H9 (cell line): Measurements from ENCODE around the gene FANCC. TPM values are rescaled to one million over a fixed set of nuclear protein-coding genes. Genes with fewer than 3 reads are reported as not detected.

Experiments used
- DNase-seq: peaks from one replicate; pipeline ENCODE4 v3.0.0-alpha.2; 2017
- H2AFZ ChIP-seq: one replicate; pipeline ENCODE4 v1.6.1; 2013; ENCODE audit warnings: mild to moderate bottlenecking, low read length, control low read depth, moderate library complexity
- H2AK5ac ChIP-seq: 2 replicates; pipeline ENCODE4 v1.6.1; 2013; ENCODE audit warnings: low read length, control low read depth, mixed read lengths; ENCODE audit not compliant: insufficient read length
- H2BK120ac ChIP-seq: one replicate; pipeline ENCODE4 v1.6.1; 2013; ENCODE audit warnings: low read depth, mild to moderate bottlenecking, low read length, control low read depth, inconsistent platforms; ENCODE audit not compliant: poor library complexity, severe bottlenecking
- H2BK12ac ChIP-seq: 2 replicates; pipeline ENCODE4 v1.6.1; 2013; ENCODE audit warnings: low read length, control low read depth, mixed read lengths, low read depth; ENCODE audit not compliant: insufficient read length
- H2BK15ac ChIP-seq: 2 replicates; pipeline ENCODE4 v1.6.1; 2013; ENCODE audit warnings: low read depth, low read length, control low read depth
- H2BK20ac ChIP-seq: one replicate; pipeline ENCODE4 v1.6.1; 2013; ENCODE audit warnings: low read depth, mild to moderate bottlenecking, low read length, control low read depth, inconsistent platforms; ENCODE audit not compliant: poor library complexity, severe bottlenecking
- H2BK5ac ChIP-seq: 2 replicates; pipeline ENCODE4 v1.6.1; 2013; ENCODE audit warnings: low read length, control low read depth, mixed read lengths; ENCODE audit not compliant: insufficient read length
- H3K14ac ChIP-seq: 2 replicates; pipeline ENCODE4 v1.6.1; 2013; ENCODE audit warnings: low read length, control low read depth; ENCODE audit not compliant: insufficient read depth
- H3K18ac ChIP-seq: 2 replicates; pipeline ENCODE4 v1.6.1; 2013; ENCODE audit warnings: low read depth, mild to moderate bottlenecking, mixed read lengths, low read length, control low read depth; ENCODE audit not compliant: insufficient read length
- H3K23ac ChIP-seq: 2 replicates; pipeline ENCODE4 v1.6.1; 2013; ENCODE audit warnings: low read length, control low read depth, mixed read lengths, low read depth; ENCODE audit not compliant: insufficient read length
- H3K23me2 ChIP-seq: 2 replicates; pipeline ENCODE4 v1.6.1; 2013; ENCODE audit warnings: low read depth, mild to moderate bottlenecking, mixed read lengths, low read length, control low read depth; ENCODE audit not compliant: insufficient read length, poor library complexity, severe bottlenecking
- H3K27ac ChIP-seq: 2 replicates; pipeline ENCODE4 v1.5.1; 2013; ENCODE audit warnings: low read length, control low read depth, mixed read lengths, low read depth; ENCODE audit not compliant: insufficient read length
- H3K27me3 ChIP-seq: 2 replicates; pipeline ENCODE4 v1.6.1; 2013; ENCODE audit warnings: low read length, control low read depth, inconsistent platforms; ENCODE audit not compliant: insufficient read depth
- H3K4ac ChIP-seq: 2 replicates; pipeline ENCODE4 v1.6.1; 2013; ENCODE audit warnings: low read depth, mild to moderate bottlenecking, control low read depth, inconsistent platforms, low read length, moderate library complexity
- H3K4me1 ChIP-seq: 2 replicates; pipeline ENCODE4 v1.6.1; 2013; ENCODE audit warnings: low read length, control low read depth, inconsistent platforms; ENCODE audit not compliant: insufficient read depth
- H3K4me2 ChIP-seq: 2 replicates; pipeline ENCODE4 v1.6.1; 2013; ENCODE audit warnings: low read length, control low read depth, mixed read lengths; ENCODE audit not compliant: insufficient read length, insufficient read depth
- H3K56ac ChIP-seq: 2 replicates; pipeline ENCODE4 v1.6.1; 2013; ENCODE audit warnings: low read depth, mild to moderate bottlenecking, mixed read lengths, low read length, control low read depth; ENCODE audit not compliant: insufficient read length
- H3K79me1 ChIP-seq: 2 replicates; pipeline ENCODE4 v1.6.1; 2013; ENCODE audit warnings: low read depth, mild to moderate bottlenecking, moderate library complexity, low read length, control low read depth, inconsistent platforms; ENCODE audit not compliant: insufficient read depth, poor library complexity, severe bottlenecking
- H3K79me2 ChIP-seq: 2 replicates; pipeline ENCODE4 v1.6.1; 2013; ENCODE audit warnings: low read length, control low read depth, inconsistent platforms; ENCODE audit not compliant: insufficient read depth
- H3K9ac ChIP-seq: 2 replicates; pipeline ENCODE4 v1.6.1; 2013; ENCODE audit warnings: low read length, control low read depth, mixed read lengths; ENCODE audit not compliant: insufficient read length; ENCODE audit errors: extremely low read depth
- H3K9me3 ChIP-seq: one replicate; pipeline ENCODE4 v1.6.1; 2013; ENCODE audit warnings: low read depth, low read length, inconsistent platforms; ENCODE audit not compliant: control insufficient read depth
- H3T11ph ChIP-seq: one replicate; pipeline ENCODE4 v1.6.1; 2013; ENCODE audit warnings: mild to moderate bottlenecking, low read length, control low read depth, inconsistent platforms
- H4K20me1 ChIP-seq: one replicate; pipeline ENCODE4 v1.6.1; 2013; ENCODE audit not compliant: control insufficient read depth, insufficient read length, insufficient read depth
- H4K5ac ChIP-seq: 2 replicates; pipeline ENCODE4 v1.6.1; 2013; ENCODE audit warnings: low read depth, mild to moderate bottlenecking, mixed read lengths, low read length, control low read depth; ENCODE audit not compliant: insufficient read length
- H4K8ac ChIP-seq: replicated peaks from 2 replicates; pipeline ENCODE4 v1.6.1; 2013; ENCODE audit warnings: low read length, control low read depth, mixed read lengths, low read depth; ENCODE audit not compliant: insufficient read length
- H4K91ac ChIP-seq: 2 replicates; pipeline ENCODE4 v1.6.1; 2013; ENCODE audit warnings: low read depth, mild to moderate bottlenecking, moderate library complexity, mixed read lengths, low read length, control low read depth; ENCODE audit not compliant: insufficient read length
- H3K27ac Mint-ChIP-seq, 3 experiments: 2 replicates in 2 of 3; 3 replicates in 1 of 3; pipeline ENCODE4 v1.8.0; 2020 to 2021; ENCODE audit warnings: mixed read lengths in 3 of 3, mild to moderate bottlenecking in 1 of 3, moderate library complexity in 1 of 3
- H3K27me3 Mint-ChIP-seq: 2 replicates; pipeline ENCODE4 v1.8.0; 2021; ENCODE audit warnings: low read depth, mild to moderate bottlenecking, moderate library complexity, mixed read lengths
- H3K36me3 Mint-ChIP-seq, 3 experiments: 2 replicates in 2 of 3; 3 replicates in 1 of 3; pipeline ENCODE4 v1.8.0; 2020 to 2021; ENCODE audit warnings: low read depth in 3 of 3, mixed read lengths in 3 of 3; ENCODE audit not compliant: insufficient read depth in 1 of 3
- H3K4me1 Mint-ChIP-seq, 2 experiments: 2 replicates each; pipeline ENCODE4 v1.8.0; 2020; ENCODE audit warnings: mixed read lengths in 2 of 2
- H3K4me3 Mint-ChIP-seq, 2 experiments: 2 replicates in 1 of 2; 3 replicates in 1 of 2; pipeline ENCODE4 v1.8.0; 2020 to 2021; ENCODE audit warnings: mild to moderate bottlenecking in 2 of 2, mixed read lengths in 2 of 2, moderate library complexity in 1 of 2
- H3K9me3 Mint-ChIP-seq, 2 experiments: 2 replicates in 1 of 2; 3 replicates in 1 of 2; pipeline ENCODE4 v1.8.0; 2020; ENCODE audit warnings: mild to moderate bottlenecking in 2 of 2, mixed read lengths in 2 of 2, moderate library complexity in 1 of 2
- WGBS: extraction: QIAGEN DNeasy Blood & Tissue Kit; methylation state at CpG from one replicate; pipeline ENCODE4 v1.1.7; 2013; ENCODE audit warnings: missing lambda C conversion rate, low lambda C conversion rate, mixed read lengths; ENCODE audit not compliant: insufficient read length; ENCODE audit errors: extremely low coverage; 5-methylcytosine and 5-hydroxymethylcytosine counted together
- total RNA-seq: library from RNA; stranded (reverse); gene quantifications from 2 replicates; pipeline ENCODE4 v1.2.1, GENCODE V29; 2021
- TF ChIP-seq, protein P1 (sequence below): fragments of 200-600 bp; sonication (generic); conservative IDR thresholded peaks from 3 replicates; pipeline ENCODE4 v1.8.0; 2021; ENCODE audit warnings: antibody characterized with exemption, mild to moderate bottlenecking

FANCC gene
- total RNA-seq, 1 experiment from 2014 or later: 14.6 TPM

- Histone ChIP-seq H4K5ac (no peak overlapping the region), H4K8ac (no peak overlapping the region), H3K4ac (no peak overlapping the region), H2BK15ac (no peak overlapping the region), H3K27me3 (no peaks in the 10 kb centered on the region), H4K20me1 (no peaks in the 10 kb centered on the region), H3K56ac (no peak overlapping the region), H3K9ac (no peak overlapping the region), H2BK12ac (no peak overlapping the region), H3K14ac (no peak overlapping the region), H3K27ac (no peak overlapping the region), H2AFZ (no peak overlapping the region), H3K79me1 (no peaks in the 10 kb centered on the region), H3K4me2 (no peak overlapping the region), H2BK120ac (no peak overlapping the region), H2AK5ac (no peak overlapping the region), H3T11ph (no peak overlapping the region), H3K4me1 (no peaks in the 10 kb centered on the region), H3K18ac (no peak overlapping the region), H3K23me2 (no peaks in the 10 kb centered on the region), H2BK20ac (no peak overlapping the region), H2BK5ac (no peak overlapping the region), H3K79me2 (no peaks in the 10 kb centered on the region), H3K9me3 (no peaks in the 10 kb centered on the region), H4K91ac (no peak overlapping the region), H3K23ac (no peak overlapping the region)
- WGBS: no CpG with 5 or more reads among the region's 24 CpGs
- peaks cover 7 to 17% of the 10 kb centered on the region in 2 experiments for H3K4me1 Mint-ChIP-seq
- DNase-seq: no peak
- H3K27ac Mint-ChIP-seq: peak overlapping the region in 1 of 3 experiments; percentile 79; a peak in 1 of 7 replicates
- H3K27me3 Mint-ChIP-seq: no peaks in the 10 kb centered on the region
- H3K4me3 Mint-ChIP-seq: no peak overlapping the region
- no peaks in the 10 kb centered on the region for H3K9me3 Mint-ChIP-seq
- TF ChIP-seq, protein P1, sequence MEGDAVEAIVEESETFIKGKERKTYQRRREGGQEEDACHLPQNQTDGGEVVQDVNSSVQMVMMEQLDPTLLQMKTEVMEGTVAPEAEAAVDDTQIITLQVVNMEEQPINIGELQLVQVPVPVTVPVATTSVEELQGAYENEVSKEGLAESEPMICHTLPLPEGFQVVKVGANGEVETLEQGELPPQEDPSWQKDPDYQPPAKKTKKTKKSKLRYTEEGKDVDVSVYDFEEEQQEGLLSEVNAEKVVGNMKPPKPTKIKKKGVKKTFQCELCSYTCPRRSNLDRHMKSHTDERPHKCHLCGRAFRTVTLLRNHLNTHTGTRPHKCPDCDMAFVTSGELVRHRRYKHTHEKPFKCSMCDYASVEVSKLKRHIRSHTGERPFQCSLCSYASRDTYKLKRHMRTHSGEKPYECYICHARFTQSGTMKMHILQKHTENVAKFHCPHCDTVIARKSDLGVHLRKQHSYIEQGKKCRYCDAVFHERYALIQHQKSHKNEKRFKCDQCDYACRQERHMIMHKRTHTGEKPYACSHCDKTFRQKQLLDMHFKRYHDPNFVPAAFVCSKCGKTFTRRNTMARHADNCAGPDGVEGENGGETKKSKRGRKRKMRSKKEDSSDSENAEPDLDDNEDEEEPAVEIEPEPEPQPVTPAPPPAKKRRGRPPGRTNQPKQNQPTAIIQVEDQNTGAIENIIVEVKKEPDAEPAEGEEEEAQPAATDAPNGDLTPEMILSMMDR: no peak
- peaks cover 0 to 3% (median 2%) of the 10 kb centered on the region in 3 experiments; a peak in 3 of 7 replicates for H3K36me3 Mint-ChIP-seq
Observed at GRCh38 chr9:95099321-95100070, 218.0 kb downstream of the FANCC start.
